Astrocyte (in vitro differentiated cells and primary cell): ENCODE data around the gene TNIK. TPM values are rescaled to one million over a fixed set of nuclear protein-coding genes. Genes with fewer than 3 reads are reported as not detected.

Source experiments
- DNase-seq: peaks from one replicate; pipeline ENCODE4 v3.0.0-alpha.2; 2010; ENCODE audit warnings: low read depth
- FAIRE-seq: peaks from 2 replicates; lab custom pipeline; 2011; peaks lifted over from hg19 to GRCh38; lab: Jason Lieb, UNC
- H2AFZ ChIP-seq: 2 replicates; pipeline ENCODE4 v1.6.0; 2012; ENCODE audit warnings: low read depth, low read length, inconsistent platforms
- H3K27ac ChIP-seq: 2 replicates; pipeline ENCODE4 v1.5.1; 2011; ENCODE audit warnings: low read depth, low read length, inconsistent platforms
- H3K27me3 ChIP-seq: 2 replicates; pipeline ENCODE4 v1.6.0; 2011; ENCODE audit warnings: low read length, inconsistent platforms; ENCODE audit not compliant: insufficient read depth
- H3K36me3 ChIP-seq: 2 replicates; pipeline ENCODE4 v1.5.1; 2011; ENCODE audit warnings: low read length, inconsistent platforms; ENCODE audit not compliant: insufficient read depth
- H3K4me1 ChIP-seq: 2 replicates; pipeline ENCODE4 v1.5.1; 2011; ENCODE audit warnings: low read length, inconsistent platforms; ENCODE audit not compliant: insufficient read depth
- H3K4me2 ChIP-seq: 2 replicates; pipeline ENCODE4 v1.6.0; 2012; ENCODE audit warnings: low read length, inconsistent platforms
- H3K4me3 ChIP-seq: 2 replicates; pipeline ENCODE4 v1.5.1; 2011; ENCODE audit warnings: low read depth, mild to moderate bottlenecking, low read length, inconsistent platforms; ENCODE audit not compliant: insufficient read depth
- H3K79me2 ChIP-seq: 2 replicates; pipeline ENCODE4 v1.6.0; 2012; ENCODE audit warnings: mild to moderate bottlenecking, low read length, inconsistent platforms; ENCODE audit not compliant: insufficient read depth
- H3K9ac ChIP-seq: 2 replicates; pipeline ENCODE4 v1.6.0; 2012; ENCODE audit warnings: mild to moderate bottlenecking, low read length, inconsistent platforms
- H3K9me3 ChIP-seq: 2 replicates; pipeline ENCODE4 v1.5.1; 2012; ENCODE audit warnings: low read depth, mild to moderate bottlenecking, low read length, inconsistent platforms; ENCODE audit not compliant: insufficient read depth
- H4K20me1 ChIP-seq: 2 replicates; pipeline ENCODE4 v1.6.0; 2012; ENCODE audit warnings: low read length, inconsistent platforms; ENCODE audit not compliant: insufficient read depth
- H3K27ac Mint-ChIP-seq: one replicate; pipeline ENCODE4 v1.8.0; 2021; ENCODE audit warnings: mild to moderate bottlenecking, mixed read lengths; ENCODE audit not compliant: unreplicated experiment
- H3K27me3 Mint-ChIP-seq: one replicate; pipeline ENCODE4 v1.8.0; 2021; ENCODE audit warnings: low read depth, mixed read lengths; ENCODE audit not compliant: unreplicated experiment
- H3K36me3 Mint-ChIP-seq: one replicate; pipeline ENCODE4 v1.8.0; 2021; ENCODE audit warnings: low read depth, mixed read lengths; ENCODE audit not compliant: unreplicated experiment
- H3K4me1 Mint-ChIP-seq: one replicate; pipeline ENCODE4 v1.8.0; 2021; ENCODE audit warnings: low read depth, mixed read lengths; ENCODE audit not compliant: unreplicated experiment
- H3K4me3 Mint-ChIP-seq: one replicate; pipeline ENCODE4 v1.8.0; 2021; ENCODE audit warnings: mild to moderate bottlenecking, moderate library complexity, mixed read lengths; ENCODE audit not compliant: unreplicated experiment
- H3K9me3 Mint-ChIP-seq: one replicate; pipeline ENCODE4 v1.8.0; 2021; ENCODE audit warnings: mild to moderate bottlenecking, mixed read lengths; ENCODE audit not compliant: unreplicated experiment
- CTCF ChIP-seq: IDR thresholded peaks from 2 replicates; pipeline ENCODE4 v1.5.1; 2011; ENCODE audit warnings: low read depth, mild to moderate bottlenecking, inconsistent platforms, low read length, moderate library complexity; ENCODE audit not compliant: insufficient read depth
- EZH2 ChIP-seq: IDR thresholded peaks from 2 replicates; pipeline ENCODE4 v1.6.1; 2012; ENCODE audit warnings: mild to moderate bottlenecking, low read length, inconsistent platforms; ENCODE audit not compliant: insufficient read depth
- total RNA-seq: library from RNA; stranded (reverse); gene quantifications from 2 replicates; pipeline ENCODE4 v1.2.1, GENCODE V29; 2021

Gene TNIK
- total RNA-seq, 1 donor from 2014 or later, result 70.0 TPM

DNA sequence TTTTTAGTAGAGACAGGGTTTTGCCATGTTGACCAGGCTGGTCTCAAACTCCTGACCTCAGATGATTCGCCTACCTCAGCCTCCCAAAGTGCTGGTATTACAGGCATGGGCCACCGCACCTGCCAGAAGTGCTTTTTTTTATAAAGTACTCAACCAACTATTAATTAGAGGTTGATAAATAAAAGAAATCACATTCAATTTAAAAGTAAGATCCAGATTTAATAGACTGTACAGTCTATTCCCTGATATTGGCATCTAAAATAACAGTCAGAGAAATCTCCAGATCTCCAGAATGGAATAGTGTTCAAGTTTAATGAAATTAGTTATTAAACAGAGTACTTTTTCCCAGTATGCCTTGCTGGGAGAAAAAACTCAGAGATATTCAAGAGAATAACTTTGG is 290.8 kb downstream of the TNIK start:
- Histone ChIP-seq H3K27ac (no peak overlapping the region), H3K27me3 (no peaks in the 10 kb centered on the region), H3K79me2 (no peaks in the 10 kb centered on the region), H3K9me3 (no peaks in the 10 kb centered on the region), H3K4me3 (no peak overlapping the region), H3K4me2 (no peak overlapping the region), H2AFZ (no peak overlapping the region), H3K9ac (no peak overlapping the region), H3K36me3 (no peaks in the 10 kb centered on the region), H3K4me1 (no peaks in the 10 kb centered on the region), H4K20me1 (no peaks in the 10 kb centered on the region)
- Mint-ChIP-seq H3K27ac (no peak overlapping the region), H3K4me3 (no peak overlapping the region), H3K9me3 (no peaks in the 10 kb centered on the region), H3K27me3 (no peaks in the 10 kb centered on the region), H3K36me3 (peaks cover 41% of the 10 kb centered on the region), H3K4me1 (peaks cover 6% of the 10 kb centered on the region)
- DNase-seq, result no peak
- FAIRE-seq, result no peak
- no peak for TF ChIP-seq CTCF
- no peak for TF ChIP-seq EZH2

DNA sequence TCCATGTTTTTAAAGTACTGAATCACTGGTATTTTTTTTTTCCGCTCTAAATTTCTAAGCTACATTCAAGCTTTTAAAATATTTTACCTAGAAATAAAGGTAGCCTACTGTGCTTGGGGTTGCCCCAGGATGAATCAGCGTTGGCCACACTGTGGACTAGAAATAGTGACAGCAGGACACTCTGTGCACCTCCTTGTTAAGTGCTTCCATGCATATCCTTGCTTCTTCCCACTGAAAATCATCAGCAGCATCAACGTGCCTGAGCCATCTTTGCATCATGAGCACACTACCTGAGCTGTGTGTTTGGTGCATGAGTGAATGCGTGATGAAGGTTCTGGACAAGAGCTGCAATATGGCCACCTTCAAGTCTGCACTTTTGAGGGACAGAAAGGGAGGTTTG is 291.7 kb downstream of the TNIK start:
- no peak overlapping the region for H3K9ac ChIP-seq
- TF ChIP-seq CTCF (no peak), EZH2 (no peak)
- H3K36me3 Mint-ChIP-seq, result peaks cover 43% of the 10 kb centered on the region
- no peak overlapping the region for H3K4me3 Mint-ChIP-seq
- no peak overlapping the region for H3K27ac Mint-ChIP-seq
- no peaks in the 10 kb centered on the region for H3K9me3 Mint-ChIP-seq
- peaks cover 10% of the 10 kb centered on the region for H3K4me1 Mint-ChIP-seq
- H2AFZ ChIP-seq, result no peak overlapping the region
- no peak overlapping the region for H3K4me3 ChIP-seq
- no peaks in the 10 kb centered on the region for H3K27me3 ChIP-seq
- no peak for FAIRE-seq
- no peaks in the 10 kb centered on the region for H4K20me1 ChIP-seq
- H3K4me1 ChIP-seq, result no peaks in the 10 kb centered on the region
- H3K79me2 ChIP-seq, result no peaks in the 10 kb centered on the region
- H3K27ac ChIP-seq, result no peak overlapping the region
- no peak overlapping the region for H3K4me2 ChIP-seq
- H3K36me3 ChIP-seq, result no peaks in the 10 kb centered on the region
- no peaks in the 10 kb centered on the region for H3K9me3 ChIP-seq
- H3K27me3 Mint-ChIP-seq, result no peaks in the 10 kb centered on the region
- DNase-seq, result no peak

DNA sequence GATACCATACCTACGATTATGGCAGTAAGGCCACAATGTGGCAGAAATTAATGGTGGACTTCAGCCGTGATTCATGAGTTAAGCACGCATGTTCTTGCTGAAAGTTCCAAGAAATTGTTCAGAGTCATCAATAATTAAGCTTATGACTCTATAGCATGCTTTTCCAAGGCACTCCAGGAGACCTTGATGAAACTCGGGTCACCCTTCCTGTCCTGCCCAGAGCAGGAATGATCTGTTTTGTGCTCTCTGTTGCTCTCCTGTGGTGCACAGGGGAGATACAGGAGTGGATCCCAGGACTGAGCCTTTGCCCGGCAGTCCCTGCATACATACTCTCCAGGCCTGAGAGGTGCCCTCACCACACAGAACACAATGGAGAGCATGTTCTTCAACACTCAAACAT is 292.1 kb downstream of the TNIK start:
- H3K9me3 Mint-ChIP-seq, result peaks cover under 1% of the 10 kb centered on the region
- H3K4me1 Mint-ChIP-seq, result peaks cover 10% of the 10 kb centered on the region
- no peaks in the 10 kb centered on the region for H3K27me3 Mint-ChIP-seq
- H3K36me3 Mint-ChIP-seq, result peaks cover 45% of the 10 kb centered on the region
- TF ChIP-seq EZH2 (no peak), CTCF (peak; percentile 34)
- H3K9me3 ChIP-seq, result peaks cover 2% of the 10 kb centered on the region
- H3K27me3 ChIP-seq, result no peaks in the 10 kb centered on the region
- no peaks in the 10 kb centered on the region for H3K4me1 ChIP-seq
- FAIRE-seq, result no peak
- H3K4me2 ChIP-seq, result no peak overlapping the region
- no peaks in the 10 kb centered on the region for H4K20me1 ChIP-seq
- H3K79me2 ChIP-seq, result no peaks in the 10 kb centered on the region
- H3K27ac ChIP-seq, result no peak overlapping the region
- DNase-seq, result peak; percentile 79
- no peak overlapping the region for H3K9ac ChIP-seq
- no peak overlapping the region for H3K4me3 Mint-ChIP-seq
- H3K4me3 ChIP-seq, result no peak overlapping the region
- no peak overlapping the region for H3K27ac Mint-ChIP-seq
- no peaks in the 10 kb centered on the region for H3K36me3 ChIP-seq
- no peak overlapping the region for H2AFZ ChIP-seq
